ENCODE measurements around the gene ATP5ME. TPM values are rescaled to one million over a fixed set of nuclear protein-coding genes. Genes with fewer than 3 reads are reported as not detected.
A peak's percentile ranks its signal among the peaks of the same experiment; 100 is the strongest.

The ATP5ME gene
- polyA plus RNA-seq, 3 donors = 163 to 397 (median 367) TPM

DNA sequence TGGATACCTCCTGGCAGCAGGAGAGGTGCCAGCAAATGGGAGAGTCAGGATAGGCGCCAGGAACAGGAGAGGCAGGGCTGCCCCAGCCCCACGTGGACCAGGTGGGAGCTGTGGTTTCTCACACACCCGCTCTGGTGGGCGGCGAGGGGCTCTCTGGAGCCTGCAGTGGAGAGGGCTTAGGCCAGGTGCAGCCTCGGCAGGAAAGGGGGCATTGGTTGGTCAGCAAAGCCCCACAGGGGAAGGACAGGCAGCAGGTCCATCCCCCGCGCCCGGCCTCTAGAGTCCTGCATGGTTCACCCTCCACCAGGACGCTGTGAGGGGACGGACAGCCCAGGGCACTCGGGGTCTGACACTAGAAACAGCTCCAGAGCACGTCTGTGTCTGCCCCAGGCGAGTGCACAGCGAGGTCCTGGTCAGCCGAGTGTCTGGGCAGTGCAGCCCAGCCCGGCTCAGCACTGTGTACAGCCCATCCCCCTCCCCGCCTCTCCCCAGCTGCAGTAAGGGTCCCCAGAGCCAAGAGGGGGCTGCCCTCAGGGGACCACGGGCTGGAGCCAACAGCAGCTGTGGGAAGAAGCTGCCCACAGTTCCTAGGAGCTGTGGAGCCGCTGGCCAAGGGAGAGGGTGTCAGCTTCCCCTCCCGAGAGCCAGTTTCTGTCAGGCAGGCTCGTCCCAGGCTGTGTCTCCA lies 8.2 kb downstream of the ATP5ME start:
- H3K9me3 ChIP-seq (replicated peaks in 1 of 2; ENCODE audit: control insufficient read depth in 1 of 2, insufficient read depth in 1 of 2, low read length in 2 of 2) = no peaks in the 10 kb centered on the region
- H3K27me3 ChIP-seq (ENCODE audit: control insufficient read depth in 2 of 2, insufficient read depth in 2 of 2, low read length in 2 of 2) = no peaks in the 10 kb centered on the region
- Mint-ChIP-seq H3K27ac (peak overlapping the region in 1 of 7 donors; percentile 17), H3K27me3 (ENCODE audit: low read depth in 3 of 3) (peaks cover 3 to 8% (median 3%) of the 10 kb centered on the region in 3 donors), H3K4me1 (peaks cover 10% of the 10 kb centered on the region), H3K36me3 (peaks cover 5 to 6% of the 10 kb centered on the region in 2 donors), H3K9me3 (peaks cover 0 to 8% (median 2%) of the 10 kb centered on the region in 7 donors), H3K4me3 (no peak overlapping the region)
- TF ChIP-seq CTCF (IDR thresholded peaks at IDR 0.05) = no peak
- intact Hi-C loops (cut with micrococcal nuclease) = no loop called here
- no peak overlapping the region for H3K4me2 ChIP-seq (replicated peaks; ENCODE audit: extremely low read depth, low read length, poor library complexity, severe bottlenecking)
- H3K9ac ChIP-seq (ENCODE audit: insufficient read depth, low read length, poor library complexity, severe bottlenecking) = no peak overlapping the region
- no peaks in the 10 kb centered on the region for H4K20me1 ChIP-seq (ENCODE audit: insufficient read depth, low read length)
- H3K27ac ChIP-seq (ENCODE audit: low read depth in 1 of 2, low read length in 2 of 2) = no peak overlapping the region
- H3K36me3 ChIP-seq (replicated peaks in 1 of 2; ENCODE audit: control insufficient read depth in 1 of 2, insufficient read depth in 2 of 2, low read length in 2 of 2) = peaks cover 0 to 3% of the 10 kb centered on the region in 2 donors
- H3K79me2 ChIP-seq (ENCODE audit: insufficient read depth, low read length) = no peaks in the 10 kb centered on the region
- WGBS (ENCODE audit: insufficient coverage) = 92% methylated on average over 18 of the region's 22 CpGs
- no peak overlapping the region for H3K4me3 ChIP-seq (replicated peaks in 1 of 3; ENCODE audit: low read depth in 2 of 3, low read length in 3 of 3)
- DNase-seq = no peak
- peaks cover 11 to 15% of the 10 kb centered on the region in 2 donors for H3K4me1 ChIP-seq (ENCODE audit: control insufficient read depth in 1 of 2, insufficient read depth in 2 of 2, low read length in 2 of 2)
- no peak overlapping the region for H2AFZ ChIP-seq (ENCODE audit: insufficient read depth, low read depth, low read length, poor library complexity, severe bottlenecking)

DNA sequence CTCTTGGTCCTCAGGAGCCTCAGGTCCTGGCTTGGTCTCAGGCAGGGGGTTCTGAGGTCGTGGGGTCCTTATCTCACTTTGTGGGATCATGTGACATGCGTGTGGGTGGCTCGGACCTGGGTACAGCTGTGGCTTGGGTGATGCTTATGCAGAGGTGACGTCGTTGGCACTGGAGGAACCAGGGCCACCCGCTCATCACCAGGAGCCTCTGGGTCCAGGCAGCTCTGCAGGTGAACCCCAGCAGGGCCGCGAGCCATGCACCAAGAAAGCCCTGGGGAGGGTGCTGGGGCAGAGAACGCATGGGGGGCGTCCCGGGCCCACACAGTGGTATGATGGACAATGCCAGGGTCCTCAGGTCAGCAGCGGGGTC lies 8.7 kb downstream of the ATP5ME start:
- no peak for DNase-seq
- H3K4me1 ChIP-seq (ENCODE audit: control insufficient read depth in 1 of 2, insufficient read depth in 2 of 2, low read length in 2 of 2) = peaks cover 11 to 15% of the 10 kb centered on the region in 2 donors
- no peak overlapping the region for H2AFZ ChIP-seq (ENCODE audit: insufficient read depth, low read depth, low read length, poor library complexity, severe bottlenecking)
- no peaks in the 10 kb centered on the region for H3K36me3 ChIP-seq (replicated peaks in 1 of 2; ENCODE audit: control insufficient read depth in 1 of 2, insufficient read depth in 2 of 2, low read length in 2 of 2)
- no peaks in the 10 kb centered on the region for H4K20me1 ChIP-seq (ENCODE audit: insufficient read depth, low read length)
- intact Hi-C loops (cut with micrococcal nuclease) = no loop called here
- 96% methylated on average over 12 of the region's 12 CpGs for WGBS (ENCODE audit: insufficient coverage)
- no peaks in the 10 kb centered on the region for H3K27me3 ChIP-seq (ENCODE audit: control insufficient read depth in 2 of 2, insufficient read depth in 2 of 2, low read length in 2 of 2)
- peaks cover 0 to 8% (median 2%) of the 10 kb centered on the region in 7 donors for H3K9me3 Mint-ChIP-seq
- H3K36me3 Mint-ChIP-seq = peaks cover 0 to under 1% of the 10 kb centered on the region in 2 donors
- H3K27ac ChIP-seq (ENCODE audit: low read depth in 1 of 2, low read length in 2 of 2) = no peak overlapping the region
- no peak overlapping the region for H3K4me3 ChIP-seq (replicated peaks in 1 of 3; ENCODE audit: low read depth in 2 of 3, low read length in 3 of 3)
- H3K4me3 Mint-ChIP-seq = no peak overlapping the region
- no peaks in the 10 kb centered on the region for H3K9me3 ChIP-seq (replicated peaks in 1 of 2; ENCODE audit: control insufficient read depth in 1 of 2, insufficient read depth in 1 of 2, low read length in 2 of 2)
- H3K27me3 Mint-ChIP-seq (ENCODE audit: low read depth in 3 of 3) = peaks cover 3 to 8% (median 4%) of the 10 kb centered on the region in 3 donors
- no peak overlapping the region for H3K4me2 ChIP-seq (replicated peaks; ENCODE audit: extremely low read depth, low read length, poor library complexity, severe bottlenecking)
- no peak for TF ChIP-seq CTCF (IDR thresholded peaks at IDR 0.05)
- no peaks in the 10 kb centered on the region for H3K79me2 ChIP-seq (ENCODE audit: insufficient read depth, low read length)
- no peak overlapping the region for H3K9ac ChIP-seq (ENCODE audit: insufficient read depth, low read length, poor library complexity, severe bottlenecking)
- H3K4me1 Mint-ChIP-seq = peaks cover 10% of the 10 kb centered on the region
- peak overlapping the region in 1 of 7 donors; percentile 17 for H3K27ac Mint-ChIP-seq
